Measurements from ENCODE around the gene PDPR.
"Not testable (repeated sequence)": the region's sequence is repeated elsewhere in the genome, so short reads cannot be mapped to it uniquely, and the experiment has no call there.

PDPR gene

DNA sequence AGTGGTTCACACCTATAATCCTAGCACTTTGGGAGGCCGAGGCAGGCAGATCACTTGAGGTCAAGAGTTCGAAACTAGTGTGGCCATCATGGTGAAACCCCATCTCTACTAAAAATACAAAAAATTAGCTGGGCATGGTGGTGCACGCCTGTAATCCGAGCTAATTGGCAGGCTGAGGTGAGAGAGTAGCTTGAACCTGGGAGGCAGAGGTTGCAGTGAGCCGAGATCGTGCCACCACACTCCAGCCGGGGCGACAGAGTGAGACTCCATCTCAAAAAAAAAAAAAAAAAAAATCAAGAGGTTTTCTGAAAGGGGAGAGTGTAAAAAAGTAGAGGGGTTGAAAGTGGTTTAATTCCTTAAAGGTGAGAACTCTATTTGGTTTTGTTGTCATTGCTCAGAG lies 21.7 kb downstream of the PDPR start:
- not testable (repeated sequence) for DNase-seq

DNA sequence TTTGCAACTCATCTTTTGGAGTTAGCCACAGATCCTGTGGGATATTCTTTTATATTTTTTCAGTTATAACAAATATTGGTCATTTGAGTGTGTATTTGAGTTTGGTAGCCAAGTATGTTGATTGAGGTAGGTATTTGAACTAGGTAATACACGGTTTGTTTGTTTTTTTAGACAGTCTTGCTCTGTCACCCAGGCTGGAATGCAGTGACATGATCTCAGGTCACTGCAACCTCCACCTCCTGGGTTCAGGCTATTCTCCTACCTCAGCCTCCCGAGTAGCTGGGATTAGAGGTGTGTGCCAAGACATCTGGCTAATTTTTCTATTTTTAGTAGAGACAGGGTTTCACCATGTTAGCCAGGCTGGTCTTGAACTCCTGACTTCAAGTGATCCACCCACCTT lies 22.5 kb downstream of the PDPR start:
- not testable (repeated sequence) for DNase-seq

DNA sequence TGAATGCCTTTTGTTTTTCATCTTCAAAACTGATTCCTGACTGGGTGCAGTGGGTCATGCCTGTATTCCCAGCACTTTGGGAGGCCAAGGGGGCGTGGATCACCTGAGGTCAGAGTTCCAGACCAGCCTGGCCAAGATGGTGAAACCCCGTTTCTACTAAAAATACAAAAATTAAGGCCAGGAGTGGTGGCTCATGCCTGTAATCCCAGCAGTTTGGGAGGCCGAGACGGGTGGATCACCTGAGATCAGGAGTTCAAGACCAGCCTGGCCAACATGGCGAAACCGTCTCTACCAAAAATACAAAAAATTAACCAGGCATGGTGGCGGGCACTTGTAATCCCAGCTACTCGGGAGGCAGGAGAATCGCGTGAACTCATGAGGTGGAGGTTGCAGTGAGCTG lies 28.6 kb downstream of the PDPR start:
- DNase-seq, result not testable (repeated sequence)

DNA sequence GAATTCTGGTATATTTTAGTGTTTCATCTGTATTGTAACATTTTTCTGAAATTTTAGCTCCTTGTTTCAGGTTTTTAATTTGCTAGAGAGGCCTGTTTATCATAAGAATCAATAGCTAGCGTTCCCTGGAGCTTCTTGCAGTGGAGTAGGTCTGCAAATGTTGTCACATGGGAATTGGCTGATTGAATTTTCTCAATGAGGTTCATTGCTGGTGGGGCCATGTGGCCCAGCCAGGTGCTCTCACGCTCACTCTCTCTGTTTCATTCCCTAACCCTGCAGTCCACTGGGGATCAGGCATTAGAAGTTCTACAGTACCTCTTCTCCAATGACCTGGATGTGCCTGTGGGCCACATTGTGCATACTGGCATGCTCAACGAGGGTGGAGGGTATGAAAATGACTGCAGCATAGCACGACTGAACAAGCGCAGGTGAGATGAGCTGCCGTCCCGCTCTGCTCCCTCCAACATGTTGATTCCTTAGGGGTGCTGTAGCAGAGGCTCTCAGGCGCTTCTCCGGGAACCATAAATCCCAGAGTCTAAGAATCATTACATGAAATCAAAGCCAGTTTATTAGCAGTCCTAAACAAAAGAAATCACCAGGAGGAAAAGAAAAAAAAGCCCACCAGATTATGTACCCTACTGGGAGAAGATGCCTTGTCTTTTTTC lies 29.2 kb downstream of the PDPR start:
- DNase-seq, result not testable (repeated sequence)

DNA sequence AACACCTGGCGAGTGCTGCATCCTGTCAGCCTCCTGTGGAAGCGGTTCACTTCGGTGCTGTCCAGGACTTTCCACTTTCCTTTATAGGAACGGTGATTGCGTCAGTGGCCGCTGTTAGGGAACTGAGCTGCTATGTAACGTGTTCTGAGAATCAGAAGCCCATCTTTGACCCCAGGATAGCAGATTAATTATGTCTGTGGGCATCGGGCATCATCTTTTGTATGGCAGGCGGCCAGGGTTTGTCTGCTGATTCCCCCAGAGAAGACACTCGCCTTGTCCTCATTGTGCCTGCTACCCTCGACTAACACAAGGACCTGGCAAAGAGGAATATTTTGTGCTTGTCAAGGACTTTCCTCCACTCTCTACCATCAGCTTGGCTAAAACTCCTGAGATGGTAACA lies 33.7 kb downstream of the PDPR start:
- DNase-seq, result not testable (repeated sequence)

DNA sequence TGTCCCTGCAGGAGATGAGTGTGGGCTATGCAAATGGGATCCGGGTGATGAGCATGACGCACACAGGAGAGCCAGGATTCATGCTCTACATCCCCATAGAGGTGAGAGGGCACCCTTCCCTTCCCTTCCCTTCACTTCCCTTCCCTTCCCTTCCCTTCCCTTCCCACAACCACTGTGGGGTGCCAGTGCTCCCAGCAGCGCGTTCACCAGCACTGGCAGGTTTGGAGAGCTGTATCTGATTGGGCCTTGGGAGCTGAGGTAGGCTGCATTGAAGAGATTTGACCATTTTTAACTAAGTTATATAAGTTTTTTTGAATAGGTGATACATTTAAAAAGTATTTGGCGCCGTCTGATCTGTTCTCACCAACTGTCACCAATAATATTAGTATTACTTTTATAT lies 34.3 kb downstream of the PDPR start:
- DNase-seq, result not testable (repeated sequence)

DNA sequence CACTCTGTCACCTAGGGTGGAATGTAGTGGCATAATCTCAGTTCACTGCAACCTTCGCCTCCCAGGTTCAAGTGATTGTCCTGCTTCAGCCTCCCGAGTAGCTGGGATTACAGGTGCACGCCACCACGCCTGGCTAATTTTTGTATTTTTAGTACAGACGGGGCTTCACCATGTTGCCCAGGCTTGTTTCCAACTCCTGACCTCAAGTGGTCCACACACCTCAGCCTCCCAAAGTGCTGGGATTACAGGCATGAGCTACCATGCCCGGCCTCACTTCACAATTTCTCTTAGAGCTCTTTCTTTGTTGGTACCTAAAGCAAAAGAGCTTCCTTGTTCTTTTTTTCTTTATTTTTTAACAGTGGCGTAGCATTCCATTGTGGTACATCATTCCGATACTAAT lies 35.2 kb downstream of the PDPR start:
- DNase-seq, result not testable (repeated sequence)

DNA sequence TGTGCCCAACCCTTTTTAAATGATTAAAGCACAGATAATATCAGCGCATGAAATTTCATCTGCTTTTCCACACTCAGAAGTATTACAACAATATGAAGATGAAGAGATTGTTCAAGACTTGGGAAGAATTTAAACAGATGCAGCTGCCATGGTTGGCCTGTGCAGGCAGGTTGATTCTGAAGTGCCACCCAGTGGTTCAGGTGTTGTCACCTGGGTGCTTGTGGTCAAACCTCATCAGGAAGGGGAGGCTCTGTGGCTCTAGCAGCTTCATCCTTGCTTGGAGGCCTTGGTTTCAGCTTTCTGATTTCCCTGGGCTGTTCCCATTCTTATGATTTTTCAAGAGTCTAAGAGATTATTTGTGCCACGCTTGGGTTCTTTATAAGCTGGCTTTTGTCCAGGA lies 37.3 kb downstream of the PDPR start:
- DNase-seq, result peak; percentile 27

DNA sequence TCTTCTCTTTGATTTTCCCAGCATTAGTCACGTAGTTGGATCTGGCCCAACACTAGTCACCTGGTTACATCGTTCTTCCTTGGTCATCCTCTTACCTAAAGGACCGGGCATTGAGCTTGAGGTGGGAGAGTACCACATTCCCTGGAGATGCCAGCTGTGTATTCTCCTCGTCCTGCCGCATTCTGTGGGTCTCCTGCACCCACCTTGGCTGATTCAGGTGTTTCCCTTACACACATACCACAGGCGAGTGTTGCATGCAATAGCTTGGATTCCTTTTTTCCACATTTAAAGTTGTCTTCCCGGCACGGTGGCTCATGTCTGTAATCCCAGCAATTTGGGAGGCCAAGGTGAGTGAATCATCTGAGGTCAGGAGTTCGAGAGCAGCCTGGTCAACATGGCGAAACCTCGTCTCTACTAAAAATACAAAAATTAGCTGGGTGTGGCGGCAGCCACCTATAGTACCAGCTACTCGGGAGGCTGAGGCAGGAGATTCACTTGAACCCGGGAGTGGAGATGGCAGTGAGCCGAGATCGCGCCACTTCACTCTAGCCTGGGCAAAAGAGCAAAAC lies 37.9 kb downstream of the PDPR start:
- no peak for DNase-seq

DNA sequence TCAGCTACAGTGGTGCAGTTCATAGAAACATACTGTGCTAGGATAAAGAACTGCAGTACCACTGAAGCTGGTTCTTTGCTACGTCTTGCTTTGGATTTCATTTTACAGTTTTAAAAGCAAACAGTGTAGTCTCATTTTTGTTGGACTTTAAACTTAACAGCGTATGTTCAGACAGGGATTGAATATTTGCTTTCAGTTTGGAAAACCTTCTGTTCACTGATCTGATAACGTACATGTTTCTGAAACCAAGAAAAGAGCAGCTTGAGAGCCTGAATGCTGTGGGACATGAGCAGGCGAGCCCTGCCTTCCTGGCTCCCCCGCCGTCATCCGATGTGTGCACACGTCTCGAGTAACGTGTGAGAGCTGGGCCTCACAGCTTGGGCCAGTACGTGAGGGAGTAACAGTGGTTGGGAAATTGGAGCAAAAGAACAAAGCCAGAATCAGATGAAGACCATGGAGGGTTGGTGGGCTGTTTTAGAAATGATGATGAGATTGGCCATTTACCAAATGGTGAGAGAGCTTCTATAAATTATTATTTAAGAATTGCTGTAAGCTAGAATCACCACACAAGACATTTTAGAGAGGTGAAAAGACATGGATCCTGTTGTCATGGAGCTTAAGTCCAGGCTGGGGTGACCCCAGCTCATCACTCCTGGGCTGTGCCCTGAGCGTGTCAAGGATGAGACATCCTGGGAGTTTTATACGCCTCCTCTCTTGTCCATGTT lies 38.6 kb downstream of the PDPR start:
- no peak for DNase-seq

DNA sequence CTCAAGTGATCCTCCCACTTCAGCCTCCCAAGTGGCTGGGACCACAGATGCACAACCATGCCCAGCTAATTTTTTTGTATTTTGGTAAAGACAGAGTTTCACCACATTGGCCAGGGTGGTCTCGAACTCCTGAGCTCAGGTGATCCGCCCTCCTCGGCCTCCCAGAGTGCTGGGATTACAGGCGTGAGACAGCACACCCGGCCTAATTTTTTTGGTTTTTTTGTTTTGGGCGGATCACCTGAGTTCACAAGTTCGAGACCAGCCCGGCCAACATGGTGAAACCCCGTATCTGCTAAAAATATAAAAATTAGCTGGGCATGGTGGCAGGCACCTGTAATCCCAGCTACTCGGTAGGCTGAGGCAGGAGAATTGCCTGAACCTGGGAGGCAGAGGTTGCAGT lies 40.6 kb downstream of the PDPR start:
- DNase-seq, result not testable (repeated sequence)

DNA sequence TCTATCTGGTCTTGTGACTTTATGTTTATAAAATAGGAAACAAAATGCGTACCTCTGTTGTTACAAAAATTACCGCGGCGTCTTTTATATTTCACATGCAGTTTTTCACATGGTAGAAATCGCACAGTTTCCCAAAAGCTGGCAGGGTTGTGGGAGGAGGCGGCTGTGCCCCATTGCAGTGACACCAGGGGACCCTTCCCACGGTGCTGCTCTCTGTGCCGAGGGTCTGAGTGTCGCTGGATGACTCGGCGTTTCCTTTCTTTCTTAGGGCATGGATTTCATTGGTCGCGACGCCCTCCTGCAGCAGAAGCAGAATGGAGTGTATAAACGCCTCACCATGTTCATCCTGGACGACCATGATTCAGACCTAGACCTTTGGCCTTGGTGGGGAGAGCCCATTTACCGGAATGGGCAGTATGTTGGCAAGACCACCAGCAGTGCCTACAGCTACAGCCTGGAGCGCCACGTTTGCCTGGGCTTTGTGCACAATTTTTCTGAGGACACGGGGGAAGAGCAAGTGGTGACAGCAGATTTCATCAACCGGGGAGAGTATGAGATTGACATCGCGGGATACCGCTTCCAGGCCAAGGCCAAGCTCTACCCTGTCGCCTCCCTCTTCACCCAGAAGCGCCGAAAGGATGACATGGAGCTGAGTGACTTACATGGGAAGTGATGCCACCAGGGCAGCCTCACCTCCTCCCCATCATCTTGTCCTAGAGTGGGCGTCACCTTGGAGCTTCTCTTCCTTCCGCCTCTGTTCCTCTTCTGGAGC lies 42.3 kb downstream of the PDPR start:
- DNase-seq, result no peak

DNA sequence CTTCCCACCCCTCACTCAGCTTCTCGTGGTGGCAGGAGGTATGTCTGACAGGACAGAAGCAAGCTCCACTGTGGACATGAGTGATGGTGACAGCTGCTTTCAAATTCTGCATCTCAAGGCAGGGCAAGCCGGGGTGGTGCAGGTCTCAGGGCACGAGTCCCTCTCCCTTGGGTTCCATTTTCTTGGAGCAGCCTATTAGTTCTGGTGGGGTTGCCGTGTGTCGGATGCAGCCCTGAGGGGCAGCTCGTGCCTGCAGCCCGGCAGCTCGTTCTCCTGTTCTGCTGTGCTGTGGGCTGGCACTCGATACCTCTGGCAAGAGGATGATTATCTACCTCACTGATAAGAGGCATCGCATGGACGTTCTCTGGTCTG lies 43.0 kb downstream of the PDPR start:
- no peak for DNase-seq

DNA sequence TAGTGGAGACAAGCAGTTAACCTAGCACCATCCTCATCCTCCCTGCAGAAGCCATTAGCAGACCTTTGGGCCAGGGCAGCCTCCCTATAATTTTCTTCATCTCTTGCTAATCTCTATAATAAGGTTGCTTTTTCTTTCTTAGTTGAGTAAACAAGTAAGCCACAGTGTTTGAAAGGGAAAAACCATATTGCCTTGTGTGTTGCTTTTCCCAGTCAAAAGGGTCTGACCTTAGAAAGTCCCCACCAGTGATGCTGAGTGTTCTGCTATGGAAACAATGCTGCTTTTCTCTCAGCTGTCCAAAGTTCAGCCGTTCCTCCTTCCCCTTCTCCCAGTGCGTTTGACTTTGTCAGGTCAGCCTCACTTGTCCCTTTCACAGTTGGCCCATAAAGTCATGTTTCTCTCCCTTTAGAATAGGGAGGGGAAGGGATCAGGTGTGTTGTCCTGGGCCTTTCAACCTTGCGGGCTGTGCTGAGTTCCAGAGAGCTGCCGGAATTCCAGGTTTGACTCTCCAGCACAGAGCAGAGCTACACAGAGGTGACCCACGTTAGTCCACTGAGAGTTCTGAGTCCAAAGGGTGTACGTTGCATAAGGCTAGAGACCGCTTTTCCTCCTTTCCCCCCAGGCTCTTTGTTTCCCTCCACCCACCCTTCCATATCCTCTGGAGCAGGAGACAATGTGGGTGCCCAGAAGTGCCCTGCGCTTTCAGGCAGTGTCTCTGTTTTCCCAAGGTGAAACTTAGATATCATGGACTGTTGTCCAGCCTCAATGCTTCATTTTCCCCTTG lies 43.5 kb downstream of the PDPR start:
- no peak for DNase-seq

DNA sequence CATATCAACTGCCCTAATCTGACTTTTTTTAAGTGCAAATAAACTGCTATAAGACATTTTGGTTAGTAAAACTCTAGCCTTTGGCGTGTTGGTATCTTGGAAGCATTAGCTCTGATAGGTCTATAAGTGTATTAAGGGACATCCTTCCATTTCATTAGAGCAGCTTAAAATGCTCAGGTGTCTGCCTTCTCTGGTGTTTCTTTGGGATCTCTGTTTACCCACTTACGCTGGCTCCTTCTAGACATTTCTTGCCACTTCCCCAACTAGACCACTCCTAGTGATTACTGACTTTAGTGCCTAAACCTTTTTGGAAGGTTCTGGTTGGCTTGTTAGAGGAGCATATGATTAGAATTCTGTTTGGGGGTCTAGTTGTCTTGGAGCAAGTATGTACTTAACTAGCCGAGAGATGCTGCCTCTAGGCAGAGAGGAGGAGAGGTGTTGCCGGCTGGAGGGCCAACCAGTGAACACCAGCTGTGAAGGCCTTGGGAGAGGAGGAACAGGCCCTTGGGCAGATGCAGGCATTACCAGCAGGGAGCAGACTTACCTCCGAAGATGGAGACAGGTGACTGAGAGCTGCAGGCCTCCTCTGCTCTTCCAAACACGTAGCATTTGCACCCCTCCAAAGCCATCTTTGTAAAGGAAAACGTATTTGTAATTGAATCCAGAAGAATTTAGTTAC lies 44.3 kb downstream of the PDPR start:
- DNase-seq, result no peak

DNA sequence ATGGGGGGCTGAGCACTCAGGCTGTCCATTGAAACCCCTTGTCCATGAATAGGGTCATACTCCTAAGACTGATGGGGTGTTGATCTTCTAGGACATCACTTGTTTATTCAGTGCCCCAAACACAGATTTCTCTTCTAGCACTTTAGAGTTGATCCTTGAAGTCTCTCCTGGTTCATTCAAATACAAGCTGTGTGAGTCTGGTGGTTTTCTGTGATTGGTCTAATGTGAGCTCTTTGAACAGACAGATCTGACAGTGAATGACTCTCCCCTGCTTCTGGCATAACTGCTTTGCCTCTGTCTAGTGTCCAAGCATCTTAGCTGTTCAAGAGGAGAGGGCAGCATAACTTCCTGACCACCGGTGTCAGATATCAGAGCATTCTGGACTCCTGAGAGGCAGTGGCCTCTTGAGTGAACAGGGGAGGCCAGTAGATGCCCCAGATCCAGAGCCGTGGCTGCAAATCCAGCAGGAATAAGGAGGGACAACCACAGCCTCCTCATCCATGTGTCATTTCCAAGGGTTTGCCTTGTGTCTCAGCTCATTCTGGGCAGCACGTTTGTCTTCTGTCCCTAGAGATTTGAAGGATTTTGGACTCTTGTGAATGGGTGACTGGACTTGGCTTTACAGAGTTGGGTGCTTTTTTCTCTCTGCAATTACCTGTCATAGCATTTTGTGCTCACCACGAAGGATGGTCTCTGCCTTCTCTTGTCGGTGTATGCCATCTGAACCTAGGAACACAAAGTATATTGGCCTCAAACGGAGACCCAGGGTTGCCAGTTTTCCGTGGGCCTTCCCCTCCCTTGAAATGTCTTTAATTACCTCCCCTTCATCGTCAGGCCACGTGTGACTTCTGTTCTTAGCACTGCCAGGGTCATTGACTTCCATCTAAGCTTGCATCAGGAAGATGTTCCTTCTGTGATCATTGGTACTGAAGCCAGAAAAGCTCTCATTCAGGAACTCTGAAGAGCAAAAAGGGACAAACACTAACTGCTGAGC lies 45.5 kb downstream of the PDPR start:
- DNase-seq, result no peak

DNA sequence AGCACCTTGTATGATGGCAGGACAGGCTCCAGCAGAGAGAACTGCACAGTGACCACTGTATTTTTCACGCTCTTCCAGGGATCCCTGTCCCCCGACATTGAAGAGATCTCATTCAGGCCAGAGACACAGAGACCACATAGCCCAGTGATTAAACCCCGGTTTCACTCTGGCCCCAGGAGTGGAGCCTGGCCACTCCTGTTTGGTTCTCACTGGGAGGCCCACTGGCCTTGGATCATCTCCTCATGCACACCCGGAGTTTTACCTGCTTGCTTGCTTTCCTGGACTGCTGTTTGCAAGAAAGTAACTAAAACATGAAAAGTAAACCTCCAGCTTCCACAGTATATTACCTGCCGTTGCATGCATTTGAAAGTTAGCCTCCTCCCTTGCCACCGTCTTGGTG lies 46.3 kb downstream of the PDPR start:
- DNase-seq, result no peak

DNA sequence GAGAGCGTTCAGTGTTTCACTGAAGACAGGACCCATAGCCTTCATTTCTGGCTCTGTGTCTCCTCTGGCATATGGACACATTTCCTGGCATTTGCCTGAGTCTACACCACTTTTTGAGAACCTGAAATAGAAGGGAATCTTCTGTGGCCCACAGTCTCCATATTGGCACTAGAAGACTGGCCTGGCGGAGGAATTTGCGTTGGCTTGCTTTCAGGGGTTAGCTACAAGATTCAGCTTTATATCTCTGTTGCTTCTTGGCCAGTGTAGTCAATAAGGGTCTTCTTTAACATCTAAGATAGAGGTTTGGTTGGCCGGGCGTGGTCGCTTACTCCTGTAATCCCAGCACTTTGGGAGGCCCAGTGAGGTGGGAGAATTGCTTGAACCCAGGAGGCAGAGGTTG lies 46.7 kb downstream of the PDPR start:
- DNase-seq, result no peak

DNA sequence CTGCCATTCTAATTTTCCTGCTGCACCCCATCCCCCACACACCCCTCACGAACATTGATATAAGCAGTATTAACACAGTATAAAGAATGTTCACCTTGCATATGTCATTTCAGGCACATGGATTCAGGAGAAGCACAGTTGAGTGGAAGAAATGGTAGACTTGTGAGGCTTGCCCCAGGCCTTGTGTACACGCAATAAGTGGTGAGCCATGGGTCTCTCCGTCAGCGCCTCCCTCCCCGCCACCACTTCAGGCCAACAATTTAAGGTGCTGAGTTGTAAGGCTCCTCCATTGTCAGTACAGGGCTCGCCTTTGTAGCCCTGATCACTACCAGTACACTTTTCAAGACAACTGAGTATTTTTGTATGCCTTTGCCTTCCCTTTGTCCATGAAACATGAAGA lies 47.2 kb downstream of the PDPR start:
- no peak for DNase-seq

DNA sequence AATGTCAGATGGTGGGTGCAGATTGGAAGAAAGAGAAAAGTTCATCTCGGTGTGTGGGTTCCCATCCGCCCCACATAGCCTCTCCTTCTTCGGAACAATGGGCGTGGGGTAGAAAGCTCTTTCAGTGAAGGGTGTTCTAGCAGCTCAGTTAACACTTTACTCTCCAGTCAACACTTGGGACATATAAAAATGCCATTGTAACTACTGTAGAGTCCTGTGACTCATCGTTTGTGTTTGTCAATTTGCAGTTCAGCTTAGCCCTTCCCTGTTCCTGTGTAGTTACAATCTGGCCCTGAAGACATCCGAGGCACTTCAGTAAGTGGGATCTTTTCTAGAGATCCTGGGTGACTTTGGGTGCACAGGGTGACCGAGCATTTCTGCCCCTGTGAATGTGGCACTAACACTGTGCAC lies 47.9 kb downstream of the PDPR start:
- no peak for DNase-seq

DNA sequence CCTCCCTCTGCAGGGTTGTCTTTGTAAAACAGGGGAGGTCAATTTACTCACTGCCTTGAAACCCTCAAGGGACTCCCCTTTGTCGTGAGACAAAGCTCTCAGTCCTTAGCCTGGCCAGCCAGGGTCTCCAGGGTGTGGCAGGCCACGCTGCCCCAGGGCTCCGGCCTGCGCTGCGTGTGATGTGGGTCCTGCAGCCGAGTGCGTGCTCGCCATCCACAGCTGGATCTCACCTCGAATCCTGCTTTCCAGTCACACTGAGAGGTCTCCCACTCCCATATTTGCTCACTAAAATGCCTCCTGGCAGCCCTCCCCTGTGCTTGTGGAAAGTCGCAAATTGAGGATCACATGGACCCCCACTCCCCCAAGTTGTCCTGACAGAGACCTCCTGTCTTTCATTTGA lies 49.5 kb downstream of the PDPR start:
- DNase-seq, result no peak
